GM12874 (cell line): ENCODE data around the gene TFF1.

ENCODE experiments used
- CTCF ChIP-seq: IDR thresholded peaks from 2 replicates; pipeline ENCODE4 v1.5.1; 2011; ENCODE audit warnings: low read depth, mild to moderate bottlenecking, control low read depth, low read length, moderate library complexity; ENCODE audit not compliant: insufficient read depth

Gene TFF1

GRCh38 chr21:42384989-42385388 is 18.7 kb upstream of the TFF1 start:
- no peak for TF ChIP-seq CTCF

- no peak for TF ChIP-seq CTCF
These were observed 18.0 kb upstream of the TFF1 start for GRCh38 chr21:42384156-42384945.

GRCh38 chr21:42383331-42383730 is 17.0 kb upstream of the TFF1 start:
- TF ChIP-seq CTCF: no peak

GRCh38 chr21:42382915-42383314 is 16.6 kb upstream of the TFF1 start:
- TF ChIP-seq CTCF: no peak

- peak; percentile 73 for TF ChIP-seq CTCF
These were observed 15.1 kb upstream of the TFF1 start for GRCh38 chr21:42381347-42381984.

- TF ChIP-seq CTCF: no peak
These were observed 13.3 kb upstream of the TFF1 start for GRCh38 chr21:42379426-42380215.

- no peak for TF ChIP-seq CTCF
These were observed 12.1 kb upstream of the TFF1 start for GRCh38 chr21:42378418-42378817.
